ENCODE results near the gene MAGI2. TPM values are rescaled to one million over a fixed set of nuclear protein-coding genes. Genes with fewer than 3 reads are reported as not detected.

The MAGI2 gene
- total RNA-seq, 2 experiments from 2014 or later: 0.03 to 0.17 TPM

DNA sequence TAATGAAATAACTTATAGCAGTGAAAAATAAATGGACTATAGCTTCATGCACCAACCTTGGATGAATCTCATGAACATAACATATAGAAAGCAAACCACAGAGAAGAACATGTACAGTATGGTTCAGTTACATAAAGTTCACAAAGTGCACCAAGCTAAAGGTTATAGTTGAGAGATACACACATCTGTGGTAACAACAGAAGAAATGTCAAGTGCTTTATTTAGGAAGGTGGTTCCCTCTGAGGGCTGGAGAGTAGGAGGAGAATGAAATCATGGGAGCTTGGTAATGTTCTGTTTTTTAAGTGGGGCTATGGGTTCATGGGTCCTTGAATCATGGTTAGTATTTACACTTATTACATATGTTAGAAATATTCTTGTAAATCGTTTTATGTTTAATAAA is 1331.6 kb downstream of the MAGI2 start:
- Histone ChIP-seq H3K4me2 (ENCODE audit: low read length) (no peak overlapping the region), H3K36me3 (ENCODE audit: insufficient read depth, low read length) (no peaks in the 10 kb centered on the region), H2AFZ (ENCODE audit: low read length) (no peak overlapping the region), H3K4me1 (ENCODE audit: insufficient read depth, low read length, poor library complexity, severe bottlenecking) (no peaks in the 10 kb centered on the region), H3K9me3 (ENCODE audit: low read length) (no peaks in the 10 kb centered on the region), H3K27ac (ENCODE audit: low read depth, low read length, poor library complexity, severe bottlenecking) (no peak overlapping the region), H4K20me1 (ENCODE audit: insufficient read depth, low read length) (no peaks in the 10 kb centered on the region), H3K9me2 (ENCODE audit: insufficient read depth, low read length) (no peaks in the 10 kb centered on the region), H3K4me3 (ENCODE audit: low read depth, low read length, poor library complexity, severe bottlenecking) (no peak overlapping the region), H3K79me2 (ENCODE audit: insufficient read depth, low read depth, low read length) (no peaks in the 10 kb centered on the region)
- BruUV-seq (replicated peaks): no TSS peak
- TF ChIP-seq, protein P1, sequence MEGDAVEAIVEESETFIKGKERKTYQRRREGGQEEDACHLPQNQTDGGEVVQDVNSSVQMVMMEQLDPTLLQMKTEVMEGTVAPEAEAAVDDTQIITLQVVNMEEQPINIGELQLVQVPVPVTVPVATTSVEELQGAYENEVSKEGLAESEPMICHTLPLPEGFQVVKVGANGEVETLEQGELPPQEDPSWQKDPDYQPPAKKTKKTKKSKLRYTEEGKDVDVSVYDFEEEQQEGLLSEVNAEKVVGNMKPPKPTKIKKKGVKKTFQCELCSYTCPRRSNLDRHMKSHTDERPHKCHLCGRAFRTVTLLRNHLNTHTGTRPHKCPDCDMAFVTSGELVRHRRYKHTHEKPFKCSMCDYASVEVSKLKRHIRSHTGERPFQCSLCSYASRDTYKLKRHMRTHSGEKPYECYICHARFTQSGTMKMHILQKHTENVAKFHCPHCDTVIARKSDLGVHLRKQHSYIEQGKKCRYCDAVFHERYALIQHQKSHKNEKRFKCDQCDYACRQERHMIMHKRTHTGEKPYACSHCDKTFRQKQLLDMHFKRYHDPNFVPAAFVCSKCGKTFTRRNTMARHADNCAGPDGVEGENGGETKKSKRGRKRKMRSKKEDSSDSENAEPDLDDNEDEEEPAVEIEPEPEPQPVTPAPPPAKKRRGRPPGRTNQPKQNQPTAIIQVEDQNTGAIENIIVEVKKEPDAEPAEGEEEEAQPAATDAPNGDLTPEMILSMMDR (conservative IDR thresholded peaks at IDR 0.05; ENCODE audit: low read length): no peak
- TF ChIP-seq EZH2phosphoT487 (IDR thresholded peaks at IDR 0.05; ENCODE audit: borderline replicate concordance, low read depth, low read length): no peak
- intact Hi-C loops (cut with micrococcal nuclease; ENCODE audit: unreplicated experiment): loop anchor here (10.0 kb wide), 1 partner anchor 803 kb away; no protein-coding TSS in a partner anchor
- ChIA-PET CTCF (ENCODE audit: unreplicated experiment) (no interaction called here), POLR2A (interaction anchor here (0.6 to 1.2 kb wide), 3 partner anchors 9 to 42 kb away, joined by 3 read pairs; no protein-coding TSS in a partner anchor)
- DNase-seq (ENCODE audit: low spot score): no peak

DNA sequence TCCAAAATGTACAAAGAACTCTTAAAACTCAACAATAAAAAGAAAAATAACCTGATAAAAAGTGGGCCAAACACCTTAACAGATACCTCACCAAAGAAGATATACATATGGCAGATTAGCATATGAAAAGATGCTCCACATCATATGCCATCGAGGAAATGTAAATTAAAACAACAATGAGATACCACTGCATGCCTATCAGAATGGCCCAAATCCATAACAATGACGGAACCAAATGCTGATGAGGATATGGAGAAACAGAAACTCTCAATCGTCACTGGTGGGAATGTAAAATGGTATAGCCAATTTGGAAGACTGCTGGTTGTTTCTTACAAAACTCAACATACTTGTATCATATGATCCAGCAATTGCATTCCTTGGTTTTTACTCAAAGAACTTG is 1335.0 kb downstream of the MAGI2 start:
- CTCF ChIA-PET (ENCODE audit: unreplicated experiment): no interaction called here

DNA sequence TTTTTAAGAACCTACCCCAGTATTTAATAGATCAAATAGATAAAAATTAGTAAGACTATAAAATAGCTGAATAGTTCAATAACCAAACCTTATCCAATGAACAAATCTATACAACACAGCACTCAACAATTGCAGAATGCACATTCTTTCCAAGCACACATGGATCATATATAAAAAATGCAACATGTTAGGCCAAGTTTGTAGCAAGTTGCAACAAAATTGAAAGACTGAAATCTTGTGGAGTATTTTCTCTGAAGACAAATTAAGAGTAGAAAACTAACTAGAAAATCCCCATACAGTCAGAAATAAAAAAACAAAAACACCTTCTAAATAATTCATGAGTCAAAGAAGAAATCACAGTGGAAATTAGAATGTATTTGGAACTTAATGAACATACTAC is 1337.6 kb downstream of the MAGI2 start:
- no peaks in the 10 kb centered on the region for H3K36me3 ChIP-seq (ENCODE audit: insufficient read depth, low read length)
- no peaks in the 10 kb centered on the region for H3K4me1 ChIP-seq (ENCODE audit: insufficient read depth, low read length, poor library complexity, severe bottlenecking)
- BruUV-seq (replicated peaks): no TSS peak
- no peak overlapping the region for H2AFZ ChIP-seq (ENCODE audit: low read length)
- H3K79me2 ChIP-seq (ENCODE audit: insufficient read depth, low read depth, low read length): no peaks in the 10 kb centered on the region
- no peak overlapping the region for H3K4me2 ChIP-seq (ENCODE audit: low read length)
- no peak overlapping the region for H3K27ac ChIP-seq (ENCODE audit: low read depth, low read length, poor library complexity, severe bottlenecking)
- no peaks in the 10 kb centered on the region for H3K9me2 ChIP-seq (ENCODE audit: insufficient read depth, low read length)
- no peaks in the 10 kb centered on the region for H3K9me3 ChIP-seq (ENCODE audit: low read length)
- no peaks in the 10 kb centered on the region for H4K20me1 ChIP-seq (ENCODE audit: insufficient read depth, low read length)
- no peak for DNase-seq (ENCODE audit: low spot score)
- CTCF ChIA-PET (ENCODE audit: unreplicated experiment): no interaction called here
- no peak overlapping the region for H3K4me3 ChIP-seq (ENCODE audit: low read depth, low read length, poor library complexity, severe bottlenecking)
- POLR2A ChIA-PET: interaction anchor here (0.6 to 0.7 kb wide), 2 partner anchors 23 to 45 kb away, joined by 3 to 4 read pairs; no protein-coding TSS in a partner anchor
- intact Hi-C loops (cut with micrococcal nuclease; ENCODE audit: unreplicated experiment): no loop called here
- no peak for TF ChIP-seq EZH2phosphoT487 (IDR thresholded peaks at IDR 0.05; ENCODE audit: borderline replicate concordance, low read depth, low read length)

More for the DNA sequence above, 1335.0 kb downstream of the MAGI2 start:
- H3K27ac ChIP-seq (ENCODE audit: low read depth, low read length, poor library complexity, severe bottlenecking): no peak overlapping the region
- H3K9me3 ChIP-seq (ENCODE audit: low read length): no peaks in the 10 kb centered on the region
- no peak overlapping the region for H2AFZ ChIP-seq (ENCODE audit: low read length)
- H3K79me2 ChIP-seq (ENCODE audit: insufficient read depth, low read depth, low read length): no peaks in the 10 kb centered on the region
- intact Hi-C loops (cut with micrococcal nuclease; ENCODE audit: unreplicated experiment): no loop called here
- H3K36me3 ChIP-seq (ENCODE audit: insufficient read depth, low read length): no peaks in the 10 kb centered on the region
- no peaks in the 10 kb centered on the region for H3K4me1 ChIP-seq (ENCODE audit: insufficient read depth, low read length, poor library complexity, severe bottlenecking)
- no peaks in the 10 kb centered on the region for H4K20me1 ChIP-seq (ENCODE audit: insufficient read depth, low read length)
- TF ChIP-seq, protein P1 (conservative IDR thresholded peaks at IDR 0.05; ENCODE audit: low read length): no peak
- TF ChIP-seq EZH2phosphoT487 (IDR thresholded peaks at IDR 0.05; ENCODE audit: borderline replicate concordance, low read depth, low read length): no peak
- no peak for DNase-seq (ENCODE audit: low spot score)
- H3K4me3 ChIP-seq (ENCODE audit: low read depth, low read length, poor library complexity, severe bottlenecking): no peak overlapping the region
- POLR2A ChIA-PET: no interaction called here
- no peaks in the 10 kb centered on the region for H3K9me2 ChIP-seq (ENCODE audit: insufficient read depth, low read length)
- no TSS peak for BruUV-seq (replicated peaks)
- H3K4me2 ChIP-seq (ENCODE audit: low read length): no peak overlapping the region
